Parathyroid adenoma (tissue), 2 donors: ENCODE data around the gene STAC2.

ENCODE experiments used
- H2AFZ ChIP-seq: fragments of 300-600 bp; sonication (generic); one replicate; pipeline ENCODE4 v1.7.0; 2017; ENCODE audit warnings: antibody characterized with exemption, mild to moderate bottlenecking
- H3K27ac ChIP-seq: fragments of 300-600 bp; sonication (generic); one replicate; pipeline ENCODE4 v1.7.0; 2017
- H3K27me3 ChIP-seq: fragments of 300-600 bp; sonication (generic); one replicate; pipeline ENCODE4 v1.7.0; 2017; ENCODE audit warnings: low read length; ENCODE audit not compliant: control insufficient read depth, insufficient read depth
- H3K36me3 ChIP-seq: fragments of 300-600 bp; sonication (generic); one replicate; pipeline ENCODE4 v1.7.0; 2017; ENCODE audit warnings: low read length; ENCODE audit not compliant: control insufficient read depth, insufficient read depth
- H3K4me1 ChIP-seq: fragments of 300-600 bp; sonication (generic); one replicate; pipeline ENCODE4 v1.7.0; 2017; ENCODE audit warnings: control low read depth
- H3K4me2 ChIP-seq: fragments of 300-600 bp; sonication (generic); one replicate; pipeline ENCODE4 v1.7.0; 2017; ENCODE audit warnings: low read length
- H3K4me3 ChIP-seq: fragments of 300-600 bp; sonication (generic); one replicate; pipeline ENCODE4 v1.7.0; 2017; ENCODE audit warnings: low read depth, low read length
- H3K79me2 ChIP-seq: fragments of 300-600 bp; sonication (generic); one replicate; pipeline ENCODE4 v1.7.0; 2017; ENCODE audit warnings: control low read depth
- H3K9ac ChIP-seq: fragments of 300-600 bp; sonication (generic); one replicate; pipeline ENCODE4 v1.7.0; 2017; ENCODE audit warnings: mild to moderate bottlenecking
- H3K9me3 ChIP-seq: fragments of 300-600 bp; sonication (generic); one replicate; pipeline ENCODE4 v1.7.0; 2017; ENCODE audit warnings: low read length; ENCODE audit not compliant: control insufficient read depth
- TF ChIP-seq, protein P1 (sequence below): fragments of 300-600 bp; sonication (generic); IDR thresholded peaks from one replicate; pipeline ENCODE4 v1.7.0; 2017; ENCODE audit warnings: antibody characterized with exemption, mild to moderate bottlenecking
- donor health status: primary hyperparathyroidism.

Gene STAC2

DNA sequence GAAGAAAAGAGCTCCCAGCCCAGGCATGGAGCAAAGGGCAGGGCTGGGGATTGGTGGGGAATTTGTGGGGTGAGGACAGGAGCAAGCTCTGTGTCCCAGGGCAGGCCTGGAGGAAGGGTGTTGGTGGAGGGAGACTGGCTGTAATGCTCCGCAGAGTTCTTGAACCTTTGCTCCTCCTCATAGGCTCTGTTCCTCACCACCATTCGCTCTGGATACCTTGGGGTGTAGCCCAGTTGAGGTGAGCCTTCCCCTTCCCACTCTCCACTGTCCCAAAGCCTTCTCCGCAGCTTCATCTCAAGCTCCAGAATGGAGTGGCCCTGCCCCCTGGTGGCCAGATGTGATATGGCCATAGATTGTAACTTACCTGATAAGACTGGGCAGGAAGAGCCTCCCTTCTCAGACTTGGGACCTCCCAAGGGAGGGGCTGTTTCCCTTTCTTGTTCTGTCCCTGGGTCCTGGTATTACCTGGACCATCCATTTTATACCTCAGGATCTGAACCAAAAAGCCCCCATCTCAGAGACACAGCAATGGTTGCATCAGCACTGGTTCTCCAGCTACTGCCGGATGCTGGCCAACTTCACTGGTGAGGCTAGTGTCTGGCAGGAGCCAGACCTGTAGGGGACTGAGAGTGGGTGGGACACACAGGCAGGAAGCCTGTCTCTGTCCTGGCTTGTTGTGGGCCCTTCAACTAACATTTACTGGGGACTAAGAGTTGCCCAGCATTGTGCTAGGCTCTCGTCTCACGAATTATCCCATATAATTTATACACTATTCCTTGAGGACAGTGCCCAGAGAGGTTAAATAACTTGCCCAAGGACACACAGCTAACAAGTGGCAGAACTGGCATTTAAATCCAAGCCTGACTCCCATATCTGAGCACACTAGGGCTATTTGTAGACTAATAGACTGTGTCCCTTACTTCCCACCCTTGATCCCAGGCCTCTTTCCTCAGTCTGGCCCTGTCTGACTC is 19.1 kb upstream of the STAC2 start:
- H3K9ac ChIP-seq: no peak overlapping the region

GRCh38 chr17:39244016-39244599 is 18.4 kb upstream of the STAC2 start:
- no peak overlapping the region for H2AFZ ChIP-seq
- H3K4me3 ChIP-seq: no peak overlapping the region

More for the DNA sequence above, 19.1 kb upstream of the STAC2 start:
- TF ChIP-seq, protein P1, sequence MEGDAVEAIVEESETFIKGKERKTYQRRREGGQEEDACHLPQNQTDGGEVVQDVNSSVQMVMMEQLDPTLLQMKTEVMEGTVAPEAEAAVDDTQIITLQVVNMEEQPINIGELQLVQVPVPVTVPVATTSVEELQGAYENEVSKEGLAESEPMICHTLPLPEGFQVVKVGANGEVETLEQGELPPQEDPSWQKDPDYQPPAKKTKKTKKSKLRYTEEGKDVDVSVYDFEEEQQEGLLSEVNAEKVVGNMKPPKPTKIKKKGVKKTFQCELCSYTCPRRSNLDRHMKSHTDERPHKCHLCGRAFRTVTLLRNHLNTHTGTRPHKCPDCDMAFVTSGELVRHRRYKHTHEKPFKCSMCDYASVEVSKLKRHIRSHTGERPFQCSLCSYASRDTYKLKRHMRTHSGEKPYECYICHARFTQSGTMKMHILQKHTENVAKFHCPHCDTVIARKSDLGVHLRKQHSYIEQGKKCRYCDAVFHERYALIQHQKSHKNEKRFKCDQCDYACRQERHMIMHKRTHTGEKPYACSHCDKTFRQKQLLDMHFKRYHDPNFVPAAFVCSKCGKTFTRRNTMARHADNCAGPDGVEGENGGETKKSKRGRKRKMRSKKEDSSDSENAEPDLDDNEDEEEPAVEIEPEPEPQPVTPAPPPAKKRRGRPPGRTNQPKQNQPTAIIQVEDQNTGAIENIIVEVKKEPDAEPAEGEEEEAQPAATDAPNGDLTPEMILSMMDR: peak; percentile 98
- Histone ChIP-seq H3K4me3 (no peak overlapping the region), H3K36me3 (no peaks in the 10 kb centered on the region), H3K4me2 (no peak overlapping the region), H2AFZ (no peak overlapping the region), H3K27ac (no peak overlapping the region), H3K27me3 (no peaks in the 10 kb centered on the region), H3K79me2 (no peaks in the 10 kb centered on the region), H3K4me1 (no peaks in the 10 kb centered on the region), H3K9me3 (no peaks in the 10 kb centered on the region)

DNA sequence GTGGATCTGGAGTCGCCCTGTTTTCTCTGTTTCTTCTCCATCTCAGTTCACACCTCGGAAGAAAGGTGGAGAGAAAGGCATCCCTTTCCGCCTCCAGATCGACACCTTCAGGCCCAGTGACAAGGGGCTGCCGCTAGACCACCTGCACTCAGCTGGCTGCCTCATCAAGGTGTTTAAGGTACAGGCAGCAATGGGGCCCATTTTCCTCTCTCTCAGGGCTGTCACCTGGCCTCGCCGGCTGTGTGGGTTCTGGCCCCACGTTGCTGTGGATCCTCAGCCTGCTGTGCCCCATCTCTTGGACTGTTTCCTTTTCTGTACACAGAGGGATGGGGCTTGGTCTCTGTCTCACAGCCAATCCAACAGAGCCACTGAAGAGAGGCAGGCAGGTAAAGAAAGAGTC is 17.4 kb upstream of the STAC2 start:
- Histone ChIP-seq H3K36me3 (no peaks in the 10 kb centered on the region), H3K27ac (no peak overlapping the region), H3K4me1 (no peaks in the 10 kb centered on the region), H3K9me3 (no peaks in the 10 kb centered on the region), H3K79me2 (no peaks in the 10 kb centered on the region), H3K27me3 (no peaks in the 10 kb centered on the region), H2AFZ (no peak overlapping the region), H3K4me2 (no peak overlapping the region), H3K9ac (no peak overlapping the region), H3K4me3 (no peak overlapping the region)
- TF ChIP-seq, protein P1: no peak

More at GRCh38 chr17:39244016-39244599, 18.4 kb upstream of the STAC2 start:
- TF ChIP-seq, protein P1: no peak
- no peak overlapping the region for H3K9ac ChIP-seq
- no peaks in the 10 kb centered on the region for H3K4me1 ChIP-seq
- H3K27me3 ChIP-seq: no peaks in the 10 kb centered on the region
- H3K36me3 ChIP-seq: no peaks in the 10 kb centered on the region
- H3K27ac ChIP-seq: no peak overlapping the region
- H3K9me3 ChIP-seq: no peaks in the 10 kb centered on the region
- no peak overlapping the region for H3K4me2 ChIP-seq
- no peaks in the 10 kb centered on the region for H3K79me2 ChIP-seq

DNA sequence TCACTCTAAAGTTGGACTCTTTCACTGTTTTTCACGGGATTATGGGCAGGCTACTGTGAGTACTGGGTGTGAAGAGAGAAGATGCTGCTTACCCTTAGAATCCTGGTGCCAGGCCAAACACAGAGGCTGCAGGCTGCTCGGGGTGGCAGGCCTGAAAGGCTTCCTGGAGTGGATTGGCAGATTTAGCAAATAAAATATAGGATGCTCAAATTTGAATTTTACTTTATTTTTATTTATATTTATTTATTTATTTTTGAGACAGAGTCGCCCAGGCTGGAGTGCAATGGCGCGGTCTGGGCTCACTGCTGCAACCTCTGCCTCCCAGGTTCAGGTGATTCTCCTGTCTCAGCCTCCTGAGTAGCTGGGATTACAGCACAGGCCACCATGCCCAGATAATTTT is 14.9 kb upstream of the STAC2 start:
- Histone ChIP-seq H3K4me3 (no peak overlapping the region), H3K4me2 (no peak overlapping the region), H3K27ac (no peak overlapping the region), H3K36me3 (no peaks in the 10 kb centered on the region), H3K79me2 (no peaks in the 10 kb centered on the region), H3K9ac (no peak overlapping the region), H3K9me3 (no peaks in the 10 kb centered on the region), H3K4me1 (no peaks in the 10 kb centered on the region), H2AFZ (no peak overlapping the region), H3K27me3 (no peaks in the 10 kb centered on the region)
- TF ChIP-seq, protein P1: no peak
